Mammary epithelial cell (primary cell): ENCODE data around the gene SAFB.

Source experiments
- CTCF ChIP-seq, 2 donors: IDR thresholded peaks in 1 of 2; conservative IDR thresholded peaks in 1 of 2; 2 replicates each; pipeline ENCODE4 v1.5.1; 2011 to 2012; ENCODE audit warnings: inconsistent platforms in 2 of 2, low read length in 2 of 2, mild to moderate bottlenecking in 2 of 2, control low read depth in 1 of 2, low read depth in 1 of 2; ENCODE audit not compliant: insufficient read depth in 1 of 2; ENCODE audit errors: extremely low read depth in 1 of 2
- EZH2 ChIP-seq: IDR thresholded peaks from 2 replicates; pipeline ENCODE4 v1.6.1; 2012; ENCODE audit warnings: low read length, inconsistent platforms, borderline replicate concordance

GRCh38 chr19:5621311-5621944, 1.5 kb upstream of the SAFB start:
- TF ChIP-seq EZH2 (no peak), CTCF (conservative IDR thresholded peaks at IDR 0.05 in 1 of 2, IDR thresholded peaks at IDR 0.05 in 1 of 2; ENCODE audit: extremely low read depth in 1 of 2, insufficient read depth in 1 of 2, low read depth in 1 of 2, low read length in 2 of 2) (no peak)
